GM12874 (cell line): ENCODE results near the gene SGMS2.
A peak's percentile ranks its signal among the peaks of the same experiment; 100 is the strongest.

Experiments used
- CTCF ChIP-seq: IDR thresholded peaks from 2 replicates; pipeline ENCODE4 v1.5.1; 2011; ENCODE audit warnings: low read depth, mild to moderate bottlenecking, control low read depth, low read length, moderate library complexity; ENCODE audit not compliant: insufficient read depth

Gene SGMS2

GRCh38 chr4:107901213-107901934 lies 76.6 kb downstream of the SGMS2 start:
- no peak for TF ChIP-seq CTCF

GRCh38 chr4:107902715-107903114 lies 78.0 kb downstream of the SGMS2 start:
- TF ChIP-seq CTCF: no peak

DNA sequence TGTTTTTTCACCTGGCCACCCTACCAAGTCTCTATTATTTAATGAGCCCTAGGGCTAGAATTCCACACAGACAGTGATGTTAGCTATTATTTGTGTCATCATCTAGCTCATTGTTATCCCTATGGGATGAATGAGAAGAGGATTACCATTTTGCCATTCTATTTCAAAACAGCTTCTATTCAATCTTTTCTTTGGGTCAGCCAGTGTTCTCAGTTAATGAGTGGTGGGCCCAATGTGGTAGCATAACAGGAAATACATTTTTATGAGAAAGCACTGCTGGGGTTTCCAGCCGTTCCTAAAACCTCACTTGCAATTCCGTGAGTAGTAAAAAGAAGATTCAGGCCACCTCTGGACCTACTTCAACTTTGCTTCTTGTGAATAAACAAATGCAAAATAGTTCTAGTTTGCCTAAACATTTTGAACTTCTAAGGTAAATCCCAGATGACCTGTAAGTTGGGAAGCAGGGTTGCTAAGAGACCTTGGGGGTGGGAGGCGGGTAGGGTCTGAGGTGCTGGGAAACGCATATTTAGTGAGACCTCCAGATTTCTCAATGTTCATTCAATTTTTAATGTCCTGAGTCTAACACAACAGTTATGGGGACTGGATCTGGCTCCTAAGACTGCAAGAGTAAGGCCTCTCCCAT lies 81.8 kb downstream of the SGMS2 start:
- TF ChIP-seq CTCF: no peak

DNA sequence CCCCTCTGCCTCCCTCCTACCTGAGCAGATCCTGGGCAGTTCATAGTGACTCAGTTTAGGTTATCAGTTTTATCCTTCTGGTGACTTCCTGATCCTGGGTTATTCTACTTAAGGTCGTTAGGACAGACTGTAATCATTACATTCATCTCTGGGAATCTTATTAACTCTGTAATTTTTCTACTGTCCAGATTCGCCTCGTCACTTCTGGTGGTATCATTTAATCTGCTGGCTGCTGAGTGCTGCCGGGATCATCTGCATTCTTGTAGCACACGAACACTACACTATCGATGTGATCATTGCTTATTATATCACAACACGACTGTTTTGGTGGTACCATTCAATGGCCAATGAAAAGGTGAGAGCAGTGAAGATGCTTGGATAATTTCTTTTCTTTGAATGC lies 83.6 kb downstream of the SGMS2 start:
- TF ChIP-seq CTCF: no peak

GRCh38 chr4:107913283-107913899 lies 88.7 kb downstream of the SGMS2 start:
- TF ChIP-seq CTCF: peak; percentile 48; the same call in 1 of the 2 replicates

GRCh38 chr4:107915220-107915619 lies 90.5 kb downstream of the SGMS2 start:
- no peak for TF ChIP-seq CTCF

DNA sequence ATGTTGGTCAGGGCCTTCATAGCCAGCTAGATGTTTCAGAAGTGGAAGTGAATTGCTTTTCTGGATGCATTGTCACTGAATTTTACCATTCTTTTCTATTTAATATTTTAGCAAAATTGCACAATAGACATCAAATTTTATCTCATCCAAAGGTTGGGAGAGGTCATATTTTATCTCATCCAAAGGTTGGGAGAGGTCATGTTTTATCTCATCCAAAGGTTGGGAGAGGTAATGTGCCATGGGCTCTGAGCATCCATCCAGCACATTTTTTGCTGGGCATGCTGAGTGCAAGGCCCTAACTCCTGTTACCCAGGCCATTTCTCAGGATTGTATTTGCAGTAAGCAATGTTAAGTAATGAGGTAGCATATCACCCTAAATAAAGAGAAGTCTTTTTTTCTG lies 91.9 kb downstream of the SGMS2 start:
- no peak for TF ChIP-seq CTCF
